Measurements from ENCODE around the gene MROH7.

The MROH7 gene

DNA sequence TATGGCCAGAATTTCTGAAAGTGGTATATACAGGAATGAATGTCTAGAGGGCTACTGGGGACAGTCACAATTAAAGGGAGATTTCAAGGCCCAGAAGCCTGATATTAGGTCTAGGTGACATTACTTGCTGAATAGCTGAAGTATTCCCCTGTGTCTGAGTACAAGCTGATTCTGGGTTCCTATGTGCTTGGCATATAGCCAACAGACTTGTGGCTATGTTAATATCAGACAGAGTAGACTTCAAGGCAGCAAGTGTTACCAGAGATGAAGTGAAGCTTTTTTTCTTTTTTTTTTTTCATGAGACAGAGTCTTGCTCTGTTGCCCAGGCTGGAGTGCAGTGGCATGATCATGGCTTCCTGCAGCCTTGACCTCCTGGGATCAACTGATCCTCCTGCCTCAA lies 82.4 kb downstream of the MROH7 start:
- in situ Hi-C loops (cut with MboI; ENCODE audit: low sequenced_read_pairs) = no loop called here

DNA sequence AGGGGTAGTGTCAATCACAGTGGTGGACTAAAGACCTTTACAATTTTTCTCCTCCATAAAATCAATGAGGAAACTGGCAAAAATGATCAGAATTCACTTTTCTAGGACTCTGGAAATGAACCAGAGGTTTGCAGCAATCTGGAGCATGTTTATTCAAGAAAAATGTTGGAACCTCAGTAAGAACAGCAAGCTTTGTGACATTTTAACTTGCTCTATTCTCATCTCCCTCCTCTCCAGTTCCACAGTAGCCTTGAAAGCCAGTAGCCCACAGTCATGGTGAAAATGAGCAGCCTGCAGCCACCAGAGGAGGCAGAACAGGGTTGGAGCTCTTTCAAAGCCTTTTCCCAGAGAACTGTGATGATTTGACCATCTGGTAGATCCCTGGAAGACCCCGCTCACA lies 83.2 kb downstream of the MROH7 start:
- in situ Hi-C loops (cut with MboI; ENCODE audit: low sequenced_read_pairs) = no loop called here

DNA sequence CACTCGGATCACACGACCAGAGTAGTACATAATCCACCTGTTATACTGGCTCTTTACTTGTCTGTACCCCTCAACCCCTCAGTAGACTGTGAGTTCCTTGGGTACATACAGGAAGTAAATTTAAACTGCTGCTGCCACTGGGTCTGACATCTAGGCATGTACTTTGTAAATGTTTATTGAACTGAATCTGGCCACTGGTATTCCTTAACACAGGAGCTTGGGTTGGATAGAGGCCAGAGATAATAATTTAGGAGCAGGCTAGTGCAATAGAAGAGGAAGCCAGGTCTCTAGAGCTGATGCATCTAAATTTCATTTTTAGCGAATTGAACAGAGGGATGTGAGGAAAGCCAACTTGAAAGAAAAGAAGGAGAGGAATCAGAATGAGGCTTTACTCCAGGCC lies 86.4 kb downstream of the MROH7 start:
- in situ Hi-C loops (cut with MboI; ENCODE audit: low sequenced_read_pairs) = no loop called here

DNA sequence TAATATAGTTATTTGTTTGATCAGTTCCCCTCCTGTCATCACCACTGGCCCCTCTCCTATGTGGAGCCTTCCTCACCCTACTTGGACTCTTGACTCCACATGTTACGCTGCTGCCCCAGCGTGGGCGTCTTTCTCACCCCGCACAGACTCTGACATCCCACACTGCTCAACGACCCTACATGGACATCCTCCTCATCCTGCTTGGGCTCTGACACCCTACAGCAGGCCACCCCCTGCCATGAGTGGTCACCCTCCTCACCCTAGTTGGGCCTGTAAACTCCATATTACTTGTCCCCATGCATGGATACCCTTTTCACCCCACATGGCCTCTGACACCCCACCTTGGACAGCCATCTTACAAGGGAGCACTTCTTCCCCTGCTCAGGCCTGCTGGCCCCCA lies 95.1 kb downstream of the MROH7 start:
- in situ Hi-C loops (cut with MboI; ENCODE audit: low sequenced_read_pairs) = no loop called here

DNA sequence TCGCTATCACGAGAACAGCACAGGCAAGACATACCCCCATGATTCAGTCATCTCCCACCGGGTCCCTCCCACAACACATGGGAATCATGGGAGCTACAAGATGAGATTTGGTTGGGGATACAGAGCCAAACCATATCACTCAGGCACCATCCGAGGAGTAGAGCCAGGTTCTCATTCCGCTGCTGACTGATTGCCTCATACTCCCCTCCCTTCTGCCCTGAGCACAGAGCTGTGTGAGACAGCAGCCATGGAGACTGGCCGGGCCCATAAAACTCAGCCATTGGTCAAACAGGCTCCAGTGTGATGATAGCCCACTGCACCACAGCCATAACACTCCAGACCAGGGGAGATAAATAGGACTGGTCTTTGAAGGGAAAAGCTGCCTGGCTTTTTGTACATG lies 96.7 kb downstream of the MROH7 start:
- in situ Hi-C loops (cut with MboI; ENCODE audit: low sequenced_read_pairs) = no loop called here

DNA sequence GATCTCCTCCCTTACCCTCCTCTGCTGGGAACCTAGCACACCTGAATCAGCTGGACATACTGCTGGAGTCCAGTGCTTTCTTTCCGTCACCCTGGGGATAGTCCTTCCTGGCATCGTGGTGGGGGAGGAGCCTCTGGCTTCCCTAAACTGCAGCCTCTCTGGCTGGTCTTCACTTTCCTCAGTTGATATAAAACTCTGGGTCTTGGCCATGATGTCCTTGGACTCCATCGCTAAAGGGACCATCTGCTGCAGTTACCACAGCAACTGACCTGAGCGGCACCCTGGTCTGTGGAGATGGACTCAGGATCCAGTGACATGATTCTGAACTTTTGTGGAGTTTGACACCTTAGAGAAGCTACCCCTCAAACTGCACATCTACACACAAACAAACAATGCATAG lies 99.9 kb downstream of the MROH7 start:
- in situ Hi-C loops (cut with MboI; ENCODE audit: low sequenced_read_pairs) = no loop called here

DNA sequence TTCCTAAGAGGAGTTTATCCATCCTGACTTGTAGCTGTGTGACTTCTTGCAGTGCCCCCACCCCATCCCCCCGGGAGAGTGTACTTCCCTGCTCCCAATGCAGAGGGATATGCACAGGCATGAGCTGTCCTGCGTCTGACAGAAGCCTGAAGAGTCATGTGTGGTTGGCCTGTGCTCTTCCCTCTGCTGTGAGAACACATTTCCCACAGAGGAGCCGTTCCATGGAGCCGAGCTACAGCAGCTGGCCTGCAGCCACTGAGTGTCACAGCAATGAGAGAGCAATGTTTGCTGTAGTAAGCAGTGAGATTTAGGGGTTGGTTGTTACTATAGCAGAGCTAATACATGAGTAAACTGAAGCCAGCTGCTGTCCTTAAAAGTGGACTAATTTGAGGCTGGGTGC lies 100.7 kb downstream of the MROH7 start:
- in situ Hi-C loops (cut with MboI; ENCODE audit: low sequenced_read_pairs) = no loop called here

DNA sequence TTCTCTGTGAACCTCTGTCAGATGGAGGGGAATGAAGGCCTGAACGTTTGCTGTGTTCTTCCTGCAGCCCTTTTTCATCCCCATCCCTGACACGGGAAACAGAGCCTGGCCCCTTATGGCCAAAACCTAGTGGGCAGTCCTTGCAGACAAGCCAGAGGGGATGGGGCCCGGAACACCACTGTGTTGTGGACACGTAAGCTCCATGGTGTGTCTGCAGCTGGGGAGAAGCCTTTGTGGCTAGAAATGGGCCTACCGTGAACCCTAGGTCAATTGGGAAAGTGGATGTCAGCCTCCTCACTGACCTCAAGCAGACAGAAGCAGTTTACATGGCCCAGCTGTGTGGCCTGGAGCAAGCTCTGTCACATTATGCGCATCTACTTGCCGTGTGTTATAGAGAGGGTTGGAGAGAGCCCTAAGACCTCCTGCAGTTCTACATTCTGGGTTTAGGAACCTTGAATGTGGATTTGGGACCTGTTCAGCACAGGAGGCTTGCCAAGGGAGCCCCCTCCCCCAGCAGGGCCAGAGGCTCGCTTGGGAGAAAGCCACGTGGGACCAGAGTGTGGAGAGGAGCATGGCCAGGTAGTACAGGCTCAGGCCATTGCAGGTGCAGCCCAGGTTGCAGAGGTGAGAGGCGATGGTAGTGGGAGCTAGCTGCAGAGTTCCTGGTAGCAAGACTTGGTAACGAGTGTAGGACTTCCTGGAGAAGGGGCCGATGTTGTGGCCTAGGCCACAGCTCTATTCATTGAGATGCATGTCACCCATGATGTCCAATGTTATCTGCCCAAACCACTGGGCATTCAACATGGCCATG lies 102.0 kb downstream of the MROH7 start:
- in situ Hi-C loops (cut with MboI; ENCODE audit: low sequenced_read_pairs) = no loop called here

DNA sequence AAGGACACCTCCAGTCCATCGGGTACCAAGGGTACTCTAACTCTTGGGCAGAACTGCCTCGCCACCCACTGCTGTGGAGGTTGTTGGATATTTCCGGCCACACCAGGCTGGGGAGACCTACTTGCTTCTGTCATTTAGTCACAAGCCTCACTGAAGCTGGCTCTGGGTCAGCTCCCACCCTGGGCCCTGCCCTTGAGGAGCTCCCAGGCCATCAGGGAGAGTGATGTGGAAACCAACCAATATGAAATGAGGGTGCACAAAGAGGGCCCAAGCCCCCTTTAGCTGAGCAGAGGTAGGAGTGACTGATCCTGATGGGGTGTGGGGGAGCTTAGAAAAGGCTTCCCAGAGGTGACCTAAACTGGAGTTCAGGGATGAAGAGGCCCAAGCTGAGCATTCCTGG lies 103.1 kb downstream of the MROH7 start:
- in situ Hi-C loops (cut with MboI; ENCODE audit: low sequenced_read_pairs) = no loop called here

DNA sequence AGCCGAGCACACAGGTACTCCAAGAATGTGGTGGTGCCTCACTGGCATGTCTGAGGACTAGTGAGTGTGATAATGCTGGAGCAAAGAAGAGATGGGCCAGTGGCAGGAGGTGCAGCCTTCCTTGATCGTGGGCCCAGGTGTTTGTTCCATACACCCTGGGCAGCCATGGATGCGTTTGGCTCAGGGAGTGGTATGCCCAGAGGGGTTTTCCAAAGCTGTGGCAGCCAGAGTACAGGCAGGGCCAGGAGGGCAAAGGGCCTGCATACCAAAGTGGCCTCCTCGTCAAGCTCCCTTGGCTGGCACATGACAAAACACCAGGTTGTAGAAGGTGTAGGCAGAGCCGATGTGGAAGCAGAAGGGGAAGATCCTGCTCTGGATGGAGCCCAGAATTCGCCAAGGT lies 103.7 kb downstream of the MROH7 start:
- in situ Hi-C loops (cut with MboI; ENCODE audit: low sequenced_read_pairs) = no loop called here

DNA sequence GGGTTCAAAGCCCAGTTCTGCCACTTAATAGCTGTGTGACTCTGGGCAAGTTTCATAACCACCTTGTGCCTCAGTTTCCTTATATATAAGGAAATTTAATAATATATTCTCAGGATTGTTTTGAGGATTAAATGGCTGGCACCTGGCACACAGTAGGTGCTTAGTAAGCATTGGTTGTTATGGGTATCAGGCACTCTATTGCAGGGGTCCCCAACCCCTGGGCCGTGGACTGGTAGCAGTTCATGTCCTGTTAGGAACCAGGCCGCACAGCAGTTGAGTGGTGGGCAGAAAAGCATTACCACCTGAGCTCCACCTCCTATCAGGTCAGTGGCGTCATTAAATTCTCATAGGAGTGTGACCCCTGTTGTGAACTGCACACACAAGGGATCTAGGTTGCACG lies 104.3 kb downstream of the MROH7 start:
- in situ Hi-C loops (cut with MboI; ENCODE audit: low sequenced_read_pairs) = no loop called here

DNA sequence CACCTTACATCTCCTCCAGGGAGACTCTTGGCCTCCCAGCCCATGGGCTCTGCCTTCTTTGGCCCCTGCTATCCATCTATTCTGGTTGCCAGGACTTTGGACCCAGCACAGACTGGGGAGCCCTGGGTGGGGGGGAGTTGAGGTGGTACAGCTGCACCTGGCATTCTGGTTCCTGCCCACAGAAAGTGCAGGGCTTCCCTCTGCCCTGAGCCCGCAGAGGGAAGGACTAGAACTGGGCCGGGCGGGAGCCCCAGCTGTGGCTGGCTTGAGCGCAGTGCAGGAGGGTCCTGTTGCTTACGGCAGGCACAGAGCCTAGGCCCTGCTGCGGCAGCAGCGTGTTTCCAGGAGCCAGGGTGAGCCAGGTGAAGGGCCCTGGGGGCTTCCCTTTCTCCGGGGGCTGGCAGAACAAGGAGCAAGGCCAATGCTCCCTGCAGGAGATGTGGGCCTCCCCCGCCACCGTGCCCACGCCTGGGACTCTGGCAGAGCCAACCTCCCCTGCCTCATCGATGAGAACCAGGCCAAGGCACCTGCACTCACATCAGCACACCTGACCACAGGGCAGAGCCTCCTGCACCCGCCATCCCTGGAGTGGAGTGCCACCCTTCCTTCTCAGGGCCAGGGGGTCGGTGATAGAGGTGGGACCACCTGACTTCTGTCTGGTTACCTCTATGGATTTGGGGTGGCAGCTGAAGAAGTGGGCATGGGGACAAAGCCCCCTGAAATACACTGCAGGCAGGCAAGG lies 106.7 kb downstream of the MROH7 start:
- in situ Hi-C loops (cut with MboI; ENCODE audit: low sequenced_read_pairs) = no loop called here

DNA sequence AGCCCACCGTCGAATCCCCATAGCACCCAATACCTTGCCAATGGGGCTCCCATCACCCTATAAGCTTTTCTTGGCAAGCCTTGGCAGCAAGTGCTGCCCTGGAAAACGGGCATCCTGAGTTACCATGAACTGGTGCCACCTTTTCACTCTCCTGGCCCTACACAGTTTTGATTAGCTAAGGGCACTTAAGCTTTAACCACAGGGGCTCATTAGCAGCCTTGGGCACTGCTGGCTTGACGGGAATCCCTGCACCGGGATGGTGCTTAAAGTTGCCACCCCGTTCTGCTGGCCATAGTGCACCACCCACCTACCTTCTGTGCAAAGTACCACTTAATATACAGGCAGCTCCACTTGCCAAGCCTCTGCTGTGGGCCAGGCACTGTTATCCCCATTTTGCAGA lies 109.0 kb downstream of the MROH7 start:
- in situ Hi-C loops (cut with MboI; ENCODE audit: low sequenced_read_pairs) = no loop called here

DNA sequence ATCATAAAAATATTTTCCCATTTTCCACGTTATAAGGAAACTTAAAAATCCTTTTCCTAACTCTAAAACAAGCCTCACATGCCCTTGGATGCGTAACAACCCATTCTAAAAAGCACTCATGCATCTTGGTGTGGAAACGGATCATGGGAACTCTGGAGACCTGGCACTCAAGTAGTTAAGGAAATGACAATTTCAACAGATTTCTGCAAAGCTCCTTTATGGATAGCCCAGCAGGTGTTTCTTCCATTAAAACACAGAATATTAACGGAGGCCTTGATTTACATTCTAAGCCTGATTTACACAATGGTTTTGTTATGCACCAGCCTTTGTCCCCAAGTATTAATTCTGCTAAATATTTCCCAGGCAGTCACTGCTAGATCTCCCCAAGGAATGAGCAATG lies 109.8 kb downstream of the MROH7 start:
- in situ Hi-C loops (cut with MboI; ENCODE audit: low sequenced_read_pairs) = no loop called here

DNA sequence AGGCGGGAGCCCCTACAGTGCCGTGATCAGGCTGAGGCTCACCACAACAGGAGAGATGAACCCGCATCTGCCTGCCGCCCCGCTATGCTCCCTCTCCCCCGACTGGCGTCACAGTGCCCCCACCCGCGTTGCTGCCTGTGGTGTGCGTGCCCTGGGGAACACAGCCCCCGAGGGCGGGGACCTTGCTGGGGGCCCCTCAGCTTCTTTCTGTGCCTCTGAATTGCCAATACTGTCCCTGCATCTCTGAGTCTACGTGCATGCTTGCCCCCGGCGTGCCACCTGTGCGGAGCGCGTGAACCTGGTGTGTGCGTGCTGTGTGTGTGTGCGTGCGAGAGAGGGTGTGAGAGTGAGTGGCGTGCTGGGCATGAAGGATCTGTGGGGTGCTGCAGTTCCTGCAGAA lies 112.5 kb downstream of the MROH7 start:
- in situ Hi-C loops (cut with MboI; ENCODE audit: low sequenced_read_pairs) = no loop called here

DNA sequence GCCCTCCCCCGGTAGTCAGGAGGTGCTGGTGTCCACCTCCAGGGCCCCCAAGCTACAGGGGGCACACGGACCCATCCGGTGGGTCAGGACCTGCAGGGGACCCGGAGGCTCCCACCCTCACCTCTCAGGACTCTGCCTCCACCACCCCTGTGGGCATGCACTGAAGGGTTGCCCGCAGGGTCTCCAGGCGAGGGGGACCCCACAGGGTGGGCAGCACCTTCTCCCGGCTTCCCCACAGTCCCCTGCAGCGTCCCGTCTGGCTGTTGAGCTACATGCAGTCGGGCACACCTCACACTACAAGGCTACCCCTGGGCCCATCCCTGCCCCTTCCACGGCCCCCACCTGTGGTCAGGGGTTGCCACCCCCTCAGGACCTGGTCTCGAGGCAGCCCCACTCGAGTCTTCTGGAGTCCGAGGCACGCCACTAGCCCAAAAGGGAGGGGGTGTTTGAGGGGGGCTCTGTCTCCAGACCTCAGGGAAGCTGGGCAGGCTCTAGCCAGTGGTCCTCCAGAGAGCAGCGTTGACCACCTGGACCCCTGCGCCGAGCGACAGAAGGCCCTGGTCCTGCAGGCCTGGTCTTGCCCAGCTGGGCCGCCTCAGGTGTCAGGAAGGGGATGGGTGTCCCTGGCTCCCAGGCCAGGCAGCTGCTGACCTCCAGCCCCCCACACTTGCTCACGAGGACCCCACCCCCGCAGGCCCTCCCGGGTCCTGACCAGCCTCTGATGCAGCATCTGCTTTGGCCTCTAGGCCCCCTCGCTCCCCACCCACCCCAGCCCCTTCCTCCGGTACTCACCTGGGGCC lies 113.1 kb downstream of the MROH7 start:
- in situ Hi-C loops (cut with MboI; ENCODE audit: low sequenced_read_pairs) = no loop called here

DNA sequence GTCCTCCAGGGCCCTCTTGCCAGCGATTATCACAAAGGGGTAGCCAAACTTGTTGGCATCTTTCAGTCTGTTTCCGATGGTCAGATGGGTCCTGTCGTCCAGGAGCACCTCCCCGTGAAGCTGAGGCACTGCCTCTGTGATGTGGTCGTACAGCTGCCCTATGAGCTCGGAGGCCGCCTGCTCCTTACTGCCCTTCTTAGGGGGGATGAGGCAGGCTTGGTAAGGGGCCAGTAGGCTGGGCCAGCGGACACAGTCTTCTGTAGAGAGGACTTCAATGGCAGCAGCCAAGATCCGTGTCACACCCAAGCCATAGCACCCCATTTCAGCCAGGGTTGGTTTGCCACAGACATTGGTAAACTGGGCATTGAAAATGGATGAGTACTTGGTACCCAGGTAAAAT lies 116.2 kb downstream of the MROH7 start:
- in situ Hi-C loops (cut with MboI; ENCODE audit: low sequenced_read_pairs) = no loop called here

DNA sequence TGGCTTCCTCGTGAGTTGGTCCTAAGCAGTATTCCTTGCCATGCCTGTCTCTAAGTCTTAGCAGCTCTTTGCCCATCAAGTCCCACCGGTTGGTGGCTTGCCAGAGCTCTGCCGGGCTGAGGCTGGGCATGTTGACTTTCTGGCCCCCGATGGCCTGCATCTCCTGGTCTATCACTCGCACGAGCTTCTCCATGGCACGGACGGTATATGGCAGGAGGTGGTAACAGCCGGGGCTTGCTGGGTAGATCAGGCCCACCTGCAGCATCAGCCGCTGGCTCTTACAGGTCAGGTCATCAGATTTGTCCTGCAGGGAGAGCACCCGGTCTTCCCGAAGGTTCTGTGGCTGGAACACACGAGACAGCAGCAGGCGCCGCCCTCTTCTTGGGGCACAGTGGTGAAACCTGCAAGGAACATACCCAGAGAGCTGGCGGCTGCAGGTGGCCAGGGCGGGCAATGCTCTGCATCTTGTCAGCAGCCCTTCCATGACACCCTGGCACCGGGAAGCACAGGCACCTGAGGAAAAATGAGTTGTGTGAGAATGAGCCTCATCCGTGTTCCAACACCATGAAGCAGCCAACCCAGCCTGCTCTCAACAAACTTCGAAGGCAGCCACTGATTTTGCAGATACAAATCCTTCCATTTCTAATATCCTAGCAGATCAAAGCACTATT lies 117.2 kb downstream of the MROH7 start:
- in situ Hi-C loops (cut with MboI; ENCODE audit: low sequenced_read_pairs) = no loop called here
